ENCODE results near the gene FRY.

The FRY gene

DNA sequence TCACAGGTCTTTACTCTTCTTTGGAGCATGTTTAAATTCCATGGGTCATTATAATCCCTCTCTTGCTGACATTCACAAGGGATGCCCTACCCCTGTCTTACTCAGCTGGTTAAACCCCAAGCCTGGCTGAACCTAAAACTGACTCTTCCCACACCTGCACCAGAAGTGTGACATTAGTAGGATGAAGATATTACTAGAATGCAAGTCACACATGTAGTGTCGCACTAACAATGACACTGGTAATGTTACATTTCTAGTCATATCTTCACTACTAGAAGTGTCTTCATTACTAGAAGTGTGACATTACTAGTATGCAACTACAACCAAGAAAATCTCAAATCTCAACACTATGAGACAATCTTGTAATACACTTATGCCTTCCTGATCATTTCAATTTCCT is 269.3 kb downstream of the FRY start:
- Histone ChIP-seq H3K36me3 (ENCODE audit: control insufficient read depth, insufficient read depth, low read length) (no peaks in the 10 kb centered on the region), H3K4me1 (ENCODE audit: control insufficient read depth, insufficient read depth, low read length) (no peaks in the 10 kb centered on the region), H3K9ac (ENCODE audit: low read length) (no peak overlapping the region), H3K27ac (ENCODE audit: low read depth, low read length) (no peak overlapping the region), H3K9me3 (ENCODE audit: control insufficient read depth, insufficient read depth, low read depth, low read length) (no peaks in the 10 kb centered on the region), H3K4me3 (ENCODE audit: low read depth, low read length) (no peak overlapping the region), H3K27me3 (ENCODE audit: control insufficient read depth, insufficient read depth, low read length) (no peaks in the 10 kb centered on the region)

GRCh38 chr13:32302461-32302860 is 270.9 kb downstream of the FRY start:
- Histone ChIP-seq H3K36me3 (ENCODE audit: control insufficient read depth, insufficient read depth, low read length) (no peaks in the 10 kb centered on the region), H3K27me3 (ENCODE audit: control insufficient read depth, insufficient read depth, low read length) (no peaks in the 10 kb centered on the region), H3K9ac (ENCODE audit: low read length) (no peak overlapping the region), H3K9me3 (ENCODE audit: control insufficient read depth, insufficient read depth, low read depth, low read length) (no peaks in the 10 kb centered on the region), H3K4me1 (ENCODE audit: control insufficient read depth, insufficient read depth, low read length) (no peaks in the 10 kb centered on the region), H3K4me3 (ENCODE audit: low read depth, low read length) (no peak overlapping the region), H3K27ac (ENCODE audit: low read depth, low read length) (no peak overlapping the region)

DNA sequence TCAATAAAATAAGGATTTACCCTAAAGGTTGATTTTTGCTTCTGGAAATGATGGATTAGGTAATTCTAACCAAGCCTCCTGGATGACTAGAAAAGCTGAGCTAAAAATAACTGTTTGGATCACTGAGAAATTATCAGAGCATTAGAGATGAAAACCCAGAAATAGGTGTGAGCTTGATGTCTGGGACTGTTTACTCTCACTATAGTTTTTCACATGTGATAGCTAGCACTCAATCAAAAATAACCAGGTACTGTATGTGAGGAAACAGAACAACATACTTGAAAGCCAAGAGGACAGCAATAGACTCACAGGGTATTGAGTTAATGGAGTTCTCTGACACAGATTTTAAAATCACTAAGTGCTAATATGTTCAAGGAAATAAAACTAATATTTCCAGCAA is 274.1 kb downstream of the FRY start:
- Histone ChIP-seq H3K27me3 (ENCODE audit: control insufficient read depth, insufficient read depth, low read length) (no peaks in the 10 kb centered on the region), H3K9me3 (ENCODE audit: control insufficient read depth, insufficient read depth, low read depth, low read length) (no peaks in the 10 kb centered on the region), H3K9ac (ENCODE audit: low read length) (no peak overlapping the region), H3K4me1 (ENCODE audit: control insufficient read depth, insufficient read depth, low read length) (no peaks in the 10 kb centered on the region), H3K4me3 (ENCODE audit: low read depth, low read length) (no peak overlapping the region), H3K36me3 (ENCODE audit: control insufficient read depth, insufficient read depth, low read length) (no peaks in the 10 kb centered on the region), H3K27ac (ENCODE audit: low read depth, low read length) (no peak overlapping the region)

DNA sequence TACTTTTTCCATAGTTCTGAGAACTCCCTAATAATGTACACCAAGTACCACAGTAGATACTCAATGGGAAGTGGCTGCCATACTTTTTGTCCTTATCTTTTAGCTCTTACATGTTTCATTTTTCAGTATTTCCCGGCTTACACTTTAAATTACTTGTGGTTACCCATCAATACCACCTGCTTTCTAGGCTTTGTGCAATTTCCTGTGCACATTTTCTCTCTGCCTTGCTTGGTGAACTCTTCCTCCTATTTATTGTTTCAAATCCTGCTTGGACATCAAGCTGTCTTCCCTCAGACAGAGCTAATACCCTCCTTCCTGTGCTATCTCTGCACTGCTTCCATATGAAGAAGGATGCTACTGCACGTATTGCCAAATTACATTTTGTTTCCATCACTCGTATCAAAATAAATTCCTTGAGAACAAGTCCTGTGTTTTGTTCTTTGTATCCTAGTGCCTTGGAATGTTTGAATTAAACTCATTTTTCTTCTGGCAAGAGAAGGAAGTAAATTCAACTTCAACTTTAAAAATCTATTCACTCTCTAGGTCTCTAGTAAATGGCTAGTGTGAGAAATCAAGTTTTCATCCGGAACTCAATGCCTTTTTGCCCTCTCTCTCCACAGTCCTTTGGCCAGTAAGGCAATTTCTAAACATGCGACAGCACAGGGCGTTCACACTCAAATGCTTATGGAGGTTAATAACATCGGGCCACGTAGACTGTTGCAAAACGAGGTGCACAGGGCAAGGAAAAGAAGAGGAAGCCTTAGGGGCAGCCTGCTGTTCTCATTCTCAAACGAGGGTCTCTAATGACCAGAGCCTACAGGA is 277.9 kb downstream of the FRY start:
- no peaks in the 10 kb centered on the region for H3K36me3 ChIP-seq (ENCODE audit: control insufficient read depth, insufficient read depth, low read length)
- no peaks in the 10 kb centered on the region for H3K27me3 ChIP-seq (ENCODE audit: control insufficient read depth, insufficient read depth, low read length)
- no peaks in the 10 kb centered on the region for H3K9me3 ChIP-seq (ENCODE audit: control insufficient read depth, insufficient read depth, low read depth, low read length)
- H3K4me1 ChIP-seq (ENCODE audit: control insufficient read depth, insufficient read depth, low read length), result no peaks in the 10 kb centered on the region
- H3K4me3 ChIP-seq (ENCODE audit: low read depth, low read length), result no peak overlapping the region
- H3K9ac ChIP-seq (ENCODE audit: low read length), result no peak overlapping the region
- no peak overlapping the region for H3K27ac ChIP-seq (ENCODE audit: low read depth, low read length)

DNA sequence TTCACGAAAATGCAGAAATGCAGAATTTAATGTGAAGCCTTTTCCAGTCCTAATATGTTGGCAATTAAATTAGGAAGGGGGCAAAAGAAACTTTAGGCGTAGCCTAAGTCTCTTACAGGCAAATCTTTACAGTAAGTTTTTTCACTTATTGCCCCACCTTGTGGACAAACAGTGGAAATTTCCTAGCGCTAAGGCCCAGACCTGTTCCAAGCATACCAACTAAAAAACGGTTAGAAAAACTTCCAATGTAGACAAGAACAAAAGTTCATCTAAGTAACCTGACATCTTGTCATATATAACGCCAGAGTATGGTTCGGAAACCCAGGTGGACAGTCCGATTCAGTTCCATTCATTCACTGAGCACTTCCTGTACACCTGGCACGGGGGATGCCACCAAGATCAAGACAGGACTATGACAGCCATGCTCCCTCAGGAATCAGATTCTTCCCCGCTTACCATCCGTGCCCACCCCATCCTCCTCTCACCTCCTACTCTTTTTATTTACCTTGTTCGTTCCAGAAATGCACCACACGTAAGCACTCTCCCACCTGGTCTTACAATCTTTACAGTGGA is 278.6 kb downstream of the FRY start:
- H3K4me3 ChIP-seq (ENCODE audit: low read depth, low read length), result no peak overlapping the region
- H3K9me3 ChIP-seq (ENCODE audit: control insufficient read depth, insufficient read depth, low read depth, low read length), result no peaks in the 10 kb centered on the region
- no peak overlapping the region for H3K9ac ChIP-seq (ENCODE audit: low read length)
- no peaks in the 10 kb centered on the region for H3K36me3 ChIP-seq (ENCODE audit: control insufficient read depth, insufficient read depth, low read length)
- H3K4me1 ChIP-seq (ENCODE audit: control insufficient read depth, insufficient read depth, low read length), result peaks cover 3% of the 10 kb centered on the region; the same call in 1 of the 2 replicates
- H3K27ac ChIP-seq (ENCODE audit: low read depth, low read length), result no peak overlapping the region
- H3K27me3 ChIP-seq (ENCODE audit: control insufficient read depth, insufficient read depth, low read length), result no peaks in the 10 kb centered on the region

- Histone ChIP-seq H3K27me3 (ENCODE audit: control insufficient read depth, insufficient read depth, low read length) (no peaks in the 10 kb centered on the region), H3K4me1 (ENCODE audit: control insufficient read depth, insufficient read depth, low read length) (peaks cover 3% of the 10 kb centered on the region; the same call in 1 of the 2 replicates), H3K9me3 (ENCODE audit: control insufficient read depth, insufficient read depth, low read depth, low read length) (no peaks in the 10 kb centered on the region), H3K36me3 (ENCODE audit: control insufficient read depth, insufficient read depth, low read length) (no peaks in the 10 kb centered on the region), H3K9ac (ENCODE audit: low read length) (no peak overlapping the region), H3K4me3 (ENCODE audit: low read depth, low read length) (no peak overlapping the region), H3K27ac (ENCODE audit: low read depth, low read length) (no peak overlapping the region)
These were observed 279.8 kb downstream of the FRY start for GRCh38 chr13:32311188-32311897.

GRCh38 chr13:32314271-32315237 is 283.0 kb downstream of the FRY start:
- Histone ChIP-seq H3K4me3 (ENCODE audit: low read depth, low read length) (peak overlapping the region; percentile 74), H3K36me3 (ENCODE audit: control insufficient read depth, insufficient read depth, low read length) (peaks cover 6% of the 10 kb centered on the region), H3K9me3 (ENCODE audit: control insufficient read depth, insufficient read depth, low read depth, low read length) (no peaks in the 10 kb centered on the region), H3K27me3 (ENCODE audit: control insufficient read depth, insufficient read depth, low read length) (no peaks in the 10 kb centered on the region), H3K27ac (ENCODE audit: low read depth, low read length) (peak overlapping the region; percentile 91), H3K4me1 (ENCODE audit: control insufficient read depth, insufficient read depth, low read length) (peaks cover 3% of the 10 kb centered on the region; the same call in 1 of the 2 replicates), H3K9ac (ENCODE audit: low read length) (peak overlapping the region; percentile 96)

GRCh38 chr13:32315238-32316027 is 283.9 kb downstream of the FRY start, which contains the start of the genes BRCA2 and ZAR1L:
Gene BRCA2 (plus strand): TSS chr13:32315508. CDS start chr13:32316461, 953 bp downstream.
Gene ZAR1L (minus strand): TSS chr13:32315363. CDS start chr13:32311925, 3,438 bp downstream.
- Histone ChIP-seq H3K9me3 (ENCODE audit: control insufficient read depth, insufficient read depth, low read depth, low read length) (no peaks in the 10 kb centered on the region), H3K27me3 (ENCODE audit: control insufficient read depth, insufficient read depth, low read length) (no peaks in the 10 kb centered on the region), H3K36me3 (ENCODE audit: control insufficient read depth, insufficient read depth, low read length) (peaks cover 14% of the 10 kb centered on the region), H3K9ac (ENCODE audit: low read length) (peak within 1 kb of the TSS; percentile 96), H3K4me1 (ENCODE audit: control insufficient read depth, insufficient read depth, low read length) (peaks cover 3% of the 10 kb centered on the region; the same call in 1 of the 2 replicates), H3K4me3 (ENCODE audit: low read depth, low read length) (peak within 1 kb of the TSS; percentile 74), H3K27ac (ENCODE audit: low read depth, low read length) (peak within 1 kb of the TSS; percentile 91)

- Histone ChIP-seq H3K27ac (ENCODE audit: low read depth, low read length) (peak overlapping the region; percentile 91; the same call in 1 of the 2 replicates), H3K4me1 (ENCODE audit: control insufficient read depth, insufficient read depth, low read length) (peaks cover 3% of the 10 kb centered on the region; the same call in 1 of the 2 replicates), H3K9ac (ENCODE audit: low read length) (peak overlapping the region; percentile 96)
These were observed 284.4 kb downstream of the FRY start for GRCh38 chr13:32316028-32316339.

GRCh38 chr13:32316501-32316900 is 284.9 kb downstream of the FRY start:
- no peaks in the 10 kb centered on the region for H3K9me3 ChIP-seq (ENCODE audit: control insufficient read depth, insufficient read depth, low read depth, low read length)
- no peaks in the 10 kb centered on the region for H3K27me3 ChIP-seq (ENCODE audit: control insufficient read depth, insufficient read depth, low read length)
- peaks cover 3% of the 10 kb centered on the region; the same call in 1 of the 2 replicates for H3K4me1 ChIP-seq (ENCODE audit: control insufficient read depth, insufficient read depth, low read length)
- H3K4me3 ChIP-seq (ENCODE audit: low read depth, low read length), result peak overlapping the region; percentile 74
- H3K9ac ChIP-seq (ENCODE audit: low read length), result peak overlapping the region; percentile 96
- peaks cover 25% of the 10 kb centered on the region for H3K36me3 ChIP-seq (ENCODE audit: control insufficient read depth, insufficient read depth, low read length)
- no peak overlapping the region for H3K27ac ChIP-seq (ENCODE audit: low read depth, low read length)

More at GRCh38 chr13:32316028-32316339, 284.4 kb downstream of the FRY start:
- Histone ChIP-seq H3K4me3 (ENCODE audit: low read depth, low read length) (peak overlapping the region; percentile 74), H3K9me3 (ENCODE audit: control insufficient read depth, insufficient read depth, low read depth, low read length) (no peaks in the 10 kb centered on the region), H3K27me3 (ENCODE audit: control insufficient read depth, insufficient read depth, low read length) (no peaks in the 10 kb centered on the region), H3K36me3 (ENCODE audit: control insufficient read depth, insufficient read depth, low read length) (peaks cover 20% of the 10 kb centered on the region)
